ENCODE measurements around the gene SLC16A7. TPM values are rescaled to one million over a fixed set of nuclear protein-coding genes. Genes with fewer than 3 reads are reported as not detected.
A peak's percentile ranks its signal among the peaks of the same experiment; 100 is the strongest.

SLC16A7 gene
- total RNA-seq, 1 experiment from 2014 or later: 23.7 TPM

DNA sequence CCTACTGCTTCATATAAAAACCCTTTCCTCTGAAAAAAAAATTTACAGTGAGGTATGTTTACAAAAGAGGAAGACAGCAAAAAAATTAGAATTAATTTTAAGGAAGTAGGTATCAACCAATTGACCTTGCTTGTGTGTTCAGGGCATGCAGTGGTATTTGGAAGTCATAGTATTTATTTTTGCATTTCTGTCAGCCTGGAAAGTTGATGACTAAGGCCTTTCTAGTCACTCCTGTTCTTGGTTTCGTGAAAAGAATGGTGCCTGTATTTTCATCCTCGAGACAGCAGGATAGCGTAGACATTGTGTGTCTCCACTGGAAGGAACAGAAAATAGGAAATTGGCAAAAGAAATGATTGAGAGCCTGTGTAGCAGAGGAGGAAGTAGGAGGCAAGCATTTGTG is 24.5 kb downstream of the SLC16A7 start:
- DNase-seq (ENCODE audit: low spot score): no peak

DNA sequence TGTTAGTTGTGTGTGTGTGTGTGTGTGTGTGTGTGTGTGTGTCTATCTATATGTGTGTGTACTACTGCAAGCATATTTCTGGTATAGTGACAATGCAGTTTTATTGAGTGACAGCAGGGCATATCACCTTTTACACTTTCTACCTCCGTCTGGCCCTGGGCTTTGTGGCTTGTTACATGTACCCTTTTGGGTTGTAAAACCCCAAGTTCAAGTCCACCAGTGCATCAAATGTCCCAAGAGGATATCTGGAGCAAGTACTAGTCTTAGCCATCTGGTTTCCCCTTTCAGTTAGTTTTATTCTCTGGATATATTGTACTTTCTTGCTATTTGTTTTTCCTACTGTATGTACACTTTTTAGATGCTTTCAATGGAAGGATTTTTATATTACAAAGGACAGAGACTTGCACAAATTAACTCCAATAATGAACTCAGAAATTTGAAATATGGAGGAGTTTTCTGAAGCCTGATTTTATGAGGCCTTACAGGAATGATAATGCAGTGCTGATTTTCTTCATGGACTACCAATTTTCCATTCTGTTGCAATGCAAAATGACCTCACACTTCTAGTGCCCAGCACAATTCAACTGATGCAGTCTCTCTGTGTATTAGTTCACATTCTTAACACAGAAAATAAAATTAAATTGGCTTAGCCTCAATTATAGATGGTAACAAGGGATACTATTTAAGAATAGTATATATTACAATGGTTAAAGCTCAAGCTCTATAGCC is 29.1 kb downstream of the SLC16A7 start:
- no peak for DNase-seq (ENCODE audit: low spot score)

DNA sequence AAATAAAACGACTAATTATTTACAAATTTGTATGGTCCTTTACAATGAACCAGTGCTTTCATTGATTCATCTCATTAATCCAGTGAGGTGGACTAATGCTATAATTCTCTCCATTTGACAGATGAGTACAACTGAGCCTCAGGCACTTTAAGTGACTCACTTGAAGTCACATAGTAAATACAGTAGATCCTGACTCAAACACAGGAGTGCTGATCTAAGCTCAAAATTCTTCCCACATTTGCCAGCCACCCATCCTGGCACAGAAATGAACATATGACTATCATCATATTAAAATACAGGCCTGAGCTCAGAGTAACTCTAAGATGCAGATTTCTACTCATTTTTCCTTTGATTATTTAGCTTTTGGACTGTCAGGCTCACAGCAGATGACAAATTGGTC is 30.6 kb downstream of the SLC16A7 start:
- no peak for DNase-seq (ENCODE audit: low spot score)

DNA sequence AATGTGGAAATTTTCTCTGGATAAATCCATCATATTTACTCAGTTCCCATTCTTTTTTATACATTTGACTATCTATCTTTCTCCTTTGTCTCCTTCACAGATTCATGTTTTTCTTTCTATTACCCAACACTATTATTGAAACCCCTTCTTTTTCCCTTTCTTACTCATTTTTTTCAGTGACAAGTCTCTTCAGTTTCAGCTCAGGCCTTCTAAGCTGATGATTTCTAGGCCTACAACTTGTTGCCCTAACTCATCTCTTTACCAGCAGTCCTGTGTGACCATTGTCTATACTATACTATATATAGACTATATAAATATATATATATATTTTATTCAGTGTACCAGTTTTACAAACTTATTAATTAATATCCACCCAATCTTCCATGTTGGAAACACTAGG is 31.8 kb downstream of the SLC16A7 start:
- no peak for DNase-seq (ENCODE audit: low spot score)

DNA sequence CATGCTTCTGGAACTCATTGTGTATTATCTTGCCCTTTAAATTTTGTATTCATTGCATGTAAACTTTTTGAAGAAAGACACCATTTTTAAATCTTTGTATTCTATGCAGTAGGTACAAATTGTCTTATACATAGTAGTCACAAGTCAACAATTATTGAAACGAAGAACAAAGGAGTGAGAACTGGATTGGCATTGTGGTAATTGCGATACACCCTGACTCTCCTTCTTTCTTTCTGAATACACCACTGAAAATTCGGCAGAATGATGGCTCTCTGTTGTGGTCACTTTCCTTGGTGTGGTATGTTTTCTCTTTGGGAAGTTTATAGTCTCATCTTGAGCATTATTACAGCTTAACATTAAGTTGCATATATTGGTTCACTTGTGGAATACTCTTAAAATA is 34.1 kb downstream of the SLC16A7 start:
- no peak for DNase-seq (ENCODE audit: low spot score)

DNA sequence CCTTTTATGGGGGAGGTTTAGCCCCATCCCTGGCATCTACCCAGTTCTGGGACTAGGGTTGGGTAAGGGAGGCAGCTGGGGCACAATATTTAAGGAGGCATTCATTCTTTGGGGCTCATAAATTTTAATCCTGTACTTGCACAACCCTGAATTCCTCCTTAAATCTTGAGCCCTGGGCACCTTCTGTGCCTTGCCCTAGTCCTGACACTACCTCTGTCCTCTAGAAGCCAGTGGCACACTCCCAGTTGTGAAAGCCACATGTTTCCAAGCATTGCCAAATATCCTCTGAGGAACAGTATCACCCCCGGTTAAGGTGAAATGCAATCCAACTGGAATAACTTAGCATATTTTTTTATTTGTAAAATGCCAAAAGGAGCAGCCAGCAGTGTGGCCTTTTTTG is 36.6 kb downstream of the SLC16A7 start:
- DNase-seq (ENCODE audit: low spot score): no peak

DNA sequence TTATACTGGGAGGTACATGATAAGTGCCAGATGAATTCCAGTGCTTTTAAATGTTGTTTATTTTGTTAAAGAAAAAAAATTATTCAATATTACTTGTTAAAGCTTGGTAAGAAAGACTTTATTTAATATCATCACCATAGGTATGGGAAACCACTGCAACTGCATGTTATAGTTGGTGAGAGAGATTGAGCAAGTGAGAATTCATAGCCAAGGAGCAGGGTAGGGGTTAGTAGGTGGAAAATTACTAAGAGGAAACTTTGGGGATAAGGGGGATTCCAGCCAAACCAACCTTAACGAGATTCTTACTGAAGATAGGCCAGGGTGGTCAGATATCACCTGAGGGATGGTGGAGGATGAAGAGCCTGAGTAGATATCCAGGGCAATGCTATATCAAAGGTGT is 38.4 kb downstream of the SLC16A7 start:
- DNase-seq (ENCODE audit: low spot score): no peak

DNA sequence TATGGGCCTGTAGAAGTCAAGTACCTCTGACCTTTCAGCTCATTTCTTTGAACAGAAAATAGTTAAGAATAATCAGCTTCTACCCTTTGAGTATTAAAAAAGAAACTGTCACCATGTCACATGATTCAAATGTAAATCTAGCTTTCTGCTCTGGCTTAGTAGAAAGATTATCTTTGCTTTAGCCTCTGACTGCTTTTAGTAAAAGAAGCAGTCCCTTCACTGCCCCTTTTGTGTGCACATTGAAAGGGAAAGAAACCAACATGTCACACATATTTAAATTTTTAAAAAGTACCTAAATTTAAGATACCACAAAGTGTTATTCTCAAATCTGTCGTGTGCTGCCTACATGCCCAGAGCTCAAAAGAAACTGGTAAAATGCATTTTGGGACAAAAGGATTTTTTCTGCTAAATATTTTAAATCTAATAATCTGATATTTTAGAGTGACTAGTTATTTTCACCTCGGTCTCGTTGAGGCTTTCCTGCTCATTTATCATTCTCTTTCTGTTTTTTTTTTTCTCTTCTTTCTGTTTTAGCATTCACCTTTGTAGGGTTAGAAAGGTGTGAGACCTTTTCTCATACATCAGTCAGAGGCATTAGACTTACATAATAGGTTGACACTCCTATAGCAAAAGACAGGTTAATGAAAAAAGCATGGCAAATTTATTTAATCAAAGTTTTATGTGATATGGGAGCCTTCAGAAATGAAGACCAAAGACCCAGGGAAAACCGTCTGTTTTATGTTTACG is 41.3 kb downstream of the SLC16A7 start:
- DNase-seq (ENCODE audit: low spot score): no peak

DNA sequence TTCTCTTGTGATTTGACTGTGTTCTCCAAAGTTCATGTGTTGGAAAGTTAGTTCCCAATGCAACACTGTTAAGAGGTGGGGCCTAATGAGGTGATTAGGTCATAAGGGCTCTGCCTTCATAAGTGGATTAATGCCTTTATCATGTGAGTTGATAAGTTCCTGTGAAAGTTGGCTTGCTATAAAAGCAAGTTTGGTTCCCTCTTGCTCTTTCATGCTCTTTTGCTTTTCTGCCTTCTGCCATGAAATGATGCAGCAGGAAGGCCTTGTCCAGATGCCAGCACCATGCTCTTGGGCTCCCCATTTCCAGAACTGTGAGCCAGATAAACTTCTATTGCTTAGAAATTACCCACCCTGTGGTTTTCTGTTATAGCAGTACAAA is 41.9 kb downstream of the SLC16A7 start:
- DNase-seq (ENCODE audit: low spot score): no peak

DNA sequence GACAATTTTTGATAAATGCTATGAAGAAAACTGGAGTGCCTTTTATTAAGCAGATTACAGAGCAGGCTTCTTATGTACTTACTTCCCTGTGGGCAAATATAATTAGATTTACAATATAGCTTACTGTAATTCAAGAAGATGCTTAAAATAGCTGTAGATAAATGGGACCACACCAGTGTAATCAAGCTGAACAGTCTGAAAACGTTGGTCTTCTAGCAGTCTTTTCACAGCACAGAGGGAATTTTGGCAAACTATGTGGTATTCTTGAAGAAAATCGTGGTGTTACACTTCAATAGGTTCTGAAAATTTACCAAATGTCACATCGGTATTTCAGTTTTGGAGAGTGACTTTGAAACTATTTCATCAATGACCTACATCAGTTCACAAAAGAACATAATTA is 47.7 kb downstream of the SLC16A7 start:
- DNase-seq (ENCODE audit: low spot score): no peak

DNA sequence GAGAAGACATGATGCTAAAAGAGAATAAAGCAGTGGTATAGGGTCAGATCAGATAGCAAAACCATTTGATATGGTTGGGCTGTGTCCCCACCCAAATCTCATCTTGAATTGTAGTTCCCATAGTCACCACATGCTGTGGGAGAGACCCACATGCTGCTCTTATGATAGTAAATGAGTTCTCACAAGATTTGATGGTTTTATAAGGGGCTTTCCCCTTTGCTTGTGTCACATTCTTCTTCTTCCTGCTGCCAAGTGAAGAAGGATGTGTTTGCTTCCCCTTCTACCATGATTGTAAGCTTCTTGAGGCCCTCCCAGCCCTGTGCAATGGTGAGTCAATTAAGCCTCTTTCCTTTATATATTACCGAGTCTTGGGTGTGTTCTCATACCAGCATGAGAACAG is 49.4 kb downstream of the SLC16A7 start:
- DNase-seq (ENCODE audit: low spot score): no peak

DNA sequence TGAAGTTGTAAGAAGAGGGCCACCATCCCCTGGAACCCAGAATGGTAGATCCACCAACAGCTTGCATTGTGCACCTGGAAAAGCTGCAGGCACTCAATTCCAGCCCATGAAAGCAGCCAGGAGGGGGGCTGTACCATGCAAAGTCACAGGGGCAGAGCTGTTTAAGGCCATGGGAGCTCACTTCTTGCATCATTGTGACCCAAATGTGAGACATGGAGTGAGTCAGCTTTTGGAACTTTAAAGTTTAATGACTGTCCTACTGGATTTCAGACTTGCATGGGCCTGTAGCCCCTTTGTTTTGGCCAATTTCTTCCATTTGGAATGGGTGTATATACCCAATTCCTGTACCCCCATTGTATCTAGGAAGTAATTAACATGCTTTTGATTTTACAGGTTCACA is 50.8 kb downstream of the SLC16A7 start:
- no peak for DNase-seq (ENCODE audit: low spot score)

DNA sequence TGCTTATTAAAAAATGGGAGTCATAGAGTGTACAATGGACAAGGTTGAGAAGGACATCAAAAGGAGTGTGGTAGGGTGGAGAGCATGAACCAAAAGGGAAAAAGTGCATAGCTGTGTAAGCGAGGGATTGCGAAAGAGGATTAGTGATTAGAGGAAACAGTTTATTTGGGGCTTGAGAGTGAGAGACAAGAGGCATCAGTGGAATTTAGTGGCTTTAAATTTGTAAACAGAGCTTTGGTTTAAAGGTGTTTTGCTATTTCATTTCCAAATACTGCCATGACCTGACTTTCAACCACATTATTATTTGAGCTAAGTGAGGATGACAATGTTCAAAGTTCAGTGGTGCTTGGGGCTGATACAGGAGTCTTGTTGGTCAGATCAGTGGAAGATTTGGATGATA is 53.4 kb downstream of the SLC16A7 start:
- no peak for DNase-seq (ENCODE audit: low spot score)

DNA sequence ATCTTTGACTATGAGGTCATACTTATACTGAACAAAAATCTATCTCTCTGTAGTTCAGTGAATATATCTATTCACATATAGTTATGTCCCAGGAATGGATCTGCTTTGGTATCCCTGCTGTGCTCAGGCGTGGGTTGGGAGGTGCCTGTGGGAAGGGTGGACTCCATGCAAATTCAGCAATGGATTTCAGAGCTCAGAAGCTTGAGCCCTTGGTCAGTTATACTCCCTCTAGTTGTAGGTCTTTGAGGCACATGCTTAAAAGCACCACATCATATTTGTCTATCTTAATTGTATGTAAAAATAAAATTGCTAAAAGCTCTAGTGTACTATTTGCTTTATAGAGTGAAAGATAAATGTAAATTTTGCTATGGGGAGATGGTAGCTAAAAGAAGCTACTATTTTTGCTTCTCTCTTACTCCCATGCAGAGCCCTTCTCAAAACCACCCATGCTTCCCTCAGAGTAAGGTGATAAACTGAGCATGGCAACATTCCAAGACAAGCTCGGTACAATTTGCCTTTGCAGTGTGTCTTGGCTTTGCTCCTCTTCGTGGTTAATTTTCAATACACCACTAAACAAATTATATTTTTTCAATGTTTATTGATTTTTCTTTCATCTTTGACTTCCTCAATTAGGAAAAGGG is 54.9 kb downstream of the SLC16A7 start:
- no peak for DNase-seq (ENCODE audit: low spot score)

DNA sequence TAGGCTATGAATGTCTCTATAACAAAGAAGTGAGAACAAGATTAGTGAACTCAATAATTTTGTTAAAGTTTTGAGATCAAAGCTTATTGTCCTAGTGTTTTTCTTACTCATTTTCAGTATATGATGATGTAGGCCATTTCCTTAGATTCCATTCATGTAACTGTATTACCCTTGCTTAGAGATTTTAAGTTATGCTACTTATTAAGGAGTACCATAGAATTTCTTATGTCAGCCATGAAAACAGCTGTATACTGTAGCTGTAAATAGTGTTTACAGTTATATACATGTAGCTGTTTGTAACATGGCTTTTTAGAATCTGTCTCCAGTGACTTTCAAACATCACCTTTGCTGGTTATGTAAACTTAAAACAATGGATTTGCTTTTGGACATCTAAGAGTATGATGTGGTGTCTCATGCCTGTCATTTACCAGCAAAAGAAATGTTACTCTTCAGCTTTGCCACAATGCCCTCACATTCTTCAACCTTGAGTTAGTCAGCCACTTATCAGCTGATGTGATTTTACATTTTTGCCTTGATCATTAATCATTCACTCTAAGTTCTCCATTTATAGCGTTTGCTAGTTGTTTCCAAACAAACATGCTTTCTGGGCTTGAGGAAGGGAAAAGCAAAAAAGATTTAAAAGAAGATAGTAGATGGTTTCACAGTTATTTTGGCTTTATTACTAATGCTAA is 55.5 kb downstream of the SLC16A7 start:
- peak; percentile 41 for DNase-seq (ENCODE audit: low spot score)

DNA sequence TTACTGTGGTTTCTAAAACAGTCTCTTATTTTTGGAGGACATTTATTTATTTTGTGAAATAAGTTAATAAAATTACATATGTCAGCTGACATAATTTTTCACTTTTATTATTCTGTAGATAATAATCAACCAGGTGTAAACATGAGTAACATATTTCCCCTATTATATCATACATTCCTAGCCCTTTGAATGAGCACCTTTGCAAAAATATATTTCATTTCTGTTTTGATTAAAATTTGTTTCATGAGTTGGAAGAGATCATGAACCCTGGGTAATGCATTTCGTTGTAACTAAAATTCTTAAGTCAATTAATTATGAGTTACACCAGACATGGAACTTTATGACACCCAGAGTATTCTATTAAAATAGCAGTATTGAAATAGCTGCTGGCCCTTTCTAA is 56.3 kb downstream of the SLC16A7 start:
- no peak for DNase-seq (ENCODE audit: low spot score)

DNA sequence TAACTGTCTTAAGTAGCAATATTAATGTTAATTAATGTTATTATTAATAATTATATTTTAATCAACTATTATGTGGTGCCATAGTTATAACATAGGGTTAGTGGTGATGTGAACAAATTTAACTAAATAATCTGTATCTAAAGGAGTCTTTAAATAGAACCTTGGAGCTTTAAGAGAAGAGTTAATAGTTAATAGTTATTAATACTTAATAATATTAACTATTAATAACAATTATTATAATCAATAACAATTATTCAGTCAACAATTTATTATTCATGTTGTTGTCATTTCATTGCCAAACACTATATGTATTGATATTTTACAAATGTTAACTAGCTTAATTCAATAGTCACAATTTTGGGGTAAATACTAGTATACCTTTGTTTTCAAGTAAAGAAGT is 58.2 kb downstream of the SLC16A7 start:
- DNase-seq (ENCODE audit: low spot score): no peak

DNA sequence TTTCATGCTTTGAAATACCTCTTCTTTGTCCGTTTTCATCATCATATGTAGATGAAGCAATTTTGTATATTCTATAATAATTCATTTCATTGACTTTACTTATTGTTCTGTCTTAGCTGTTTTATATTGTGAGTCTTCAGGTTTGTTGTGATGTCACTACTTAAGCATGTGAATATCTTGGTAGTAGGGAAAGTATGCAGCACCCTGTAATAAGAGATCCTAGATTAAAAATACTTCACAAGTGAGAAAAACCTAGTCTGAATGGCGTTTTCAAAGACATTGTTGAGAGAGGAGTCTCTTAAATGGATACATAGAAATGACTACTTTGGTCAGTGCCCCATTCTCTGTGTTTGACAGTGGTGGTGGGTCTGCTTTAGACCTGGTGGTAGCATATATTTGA is 61.4 kb downstream of the SLC16A7 start:
- DNase-seq (ENCODE audit: low spot score): no peak

DNA sequence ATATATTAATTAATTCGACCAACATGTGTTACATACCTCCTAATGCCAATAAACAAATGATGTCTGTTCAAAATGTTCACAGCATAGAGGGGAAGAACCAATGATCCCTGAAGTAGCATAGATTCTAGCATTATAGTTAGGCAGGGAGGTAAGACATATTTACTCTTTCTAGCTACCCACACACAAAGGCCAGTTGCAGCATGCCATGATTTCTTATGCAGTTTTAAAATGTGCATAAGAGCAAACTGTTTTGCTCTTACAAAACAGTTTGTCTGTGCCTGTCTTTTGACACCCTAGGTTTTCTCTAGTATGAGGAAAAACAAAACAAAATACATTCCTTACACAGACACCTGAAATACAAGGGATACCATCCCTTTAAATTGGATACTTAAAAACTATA is 61.9 kb downstream of the SLC16A7 start:
- no peak for DNase-seq (ENCODE audit: low spot score)

DNA sequence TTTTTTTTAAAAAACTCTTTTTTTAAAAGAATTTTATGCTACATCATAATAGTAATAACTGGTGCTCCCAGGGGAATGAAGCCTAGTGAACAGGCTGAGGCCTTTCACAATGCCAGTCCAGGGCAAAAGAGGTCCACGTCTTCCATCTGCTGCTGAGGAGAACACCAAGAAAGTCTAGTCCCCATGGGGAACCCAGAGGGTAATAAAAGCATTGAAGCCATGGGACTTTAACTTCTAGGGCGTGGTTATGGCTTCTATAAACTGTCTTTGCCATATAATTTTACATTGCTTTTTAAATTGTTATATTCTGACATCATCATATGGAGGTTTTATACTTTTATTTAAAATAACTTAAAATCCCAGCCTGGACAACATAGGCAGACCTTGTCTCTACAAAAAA is 64.3 kb downstream of the SLC16A7 start:
- no peak for DNase-seq (ENCODE audit: low spot score)

DNA sequence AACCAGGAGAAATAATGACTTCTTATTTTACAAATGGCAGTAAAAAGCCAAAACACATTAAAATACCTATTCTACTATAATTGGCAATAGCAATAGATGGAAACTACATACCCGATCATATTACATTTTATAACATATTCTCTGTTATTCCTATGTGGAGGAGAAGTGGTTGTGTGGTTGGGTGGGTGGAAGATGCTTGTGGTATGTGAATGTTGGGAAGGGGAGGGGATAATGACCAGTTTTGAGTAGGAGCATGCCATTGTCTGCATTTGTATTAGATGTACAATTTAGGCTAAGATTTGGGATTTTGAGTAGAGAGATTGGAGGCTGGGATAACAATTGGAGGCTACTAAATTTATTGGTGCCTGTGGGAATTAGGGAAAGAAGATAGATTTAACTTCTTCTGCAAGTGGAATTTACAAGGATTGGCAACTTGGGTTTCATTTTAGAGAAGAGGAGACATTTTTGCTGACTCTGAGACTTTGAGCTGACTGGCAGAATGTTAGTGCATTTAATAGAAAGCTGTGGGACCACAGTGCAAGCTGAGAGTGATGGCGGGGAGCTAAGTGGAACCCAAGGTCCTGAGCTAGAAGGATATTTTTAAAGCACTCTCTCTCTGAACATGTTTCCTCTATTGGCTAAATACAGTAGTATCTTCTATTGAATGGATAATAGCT is 65.2 kb downstream of the SLC16A7 start:
- no peak for DNase-seq (ENCODE audit: low spot score)

DNA sequence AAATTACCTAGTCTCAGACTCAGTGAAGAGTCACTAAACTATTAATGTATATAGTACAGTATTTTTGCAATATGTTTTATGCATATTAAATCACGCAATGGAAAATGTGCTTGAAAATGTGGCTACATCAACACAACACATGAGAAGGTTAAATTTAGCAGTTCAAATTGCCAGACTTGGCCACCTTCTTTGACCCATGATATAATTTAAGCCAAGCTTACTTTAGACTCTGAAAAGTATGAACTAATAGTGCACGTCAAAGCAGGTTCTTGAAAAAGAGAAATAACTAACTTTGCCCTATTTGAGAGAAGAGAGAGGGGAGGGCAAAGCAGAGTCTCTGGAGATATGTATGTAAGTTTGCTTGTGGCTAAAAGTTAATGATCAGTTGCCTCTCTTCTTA is 68.7 kb downstream of the SLC16A7 start:
- no peak for DNase-seq (ENCODE audit: low spot score)
